ENCODE results near the gene FHOD1.

GRCh38 chr16:67195676-67196075, 51.6 kb downstream of the FHOD1 start:
- no peak for TF ChIP-seq CTCF (IDR thresholded peaks at IDR 0.05; ENCODE audit: insufficient read depth, low read length)
- TF ChIP-seq REST (IDR thresholded peaks at IDR 0.05; ENCODE audit: insufficient replicate concordance, low read depth): no peak

All from HL-60 (cell line).